ENCODE measurements around the gene VPS51.

- TF ChIP-seq CTCF (IDR thresholded peaks at IDR 0.05; ENCODE audit: poor library complexity, severe bottlenecking), result no peak
- TF ChIP-seq POLR2AphosphoS5 (IDR thresholded peaks at IDR 0.05), result no peak
- TF ChIP-seq, protein P1, sequence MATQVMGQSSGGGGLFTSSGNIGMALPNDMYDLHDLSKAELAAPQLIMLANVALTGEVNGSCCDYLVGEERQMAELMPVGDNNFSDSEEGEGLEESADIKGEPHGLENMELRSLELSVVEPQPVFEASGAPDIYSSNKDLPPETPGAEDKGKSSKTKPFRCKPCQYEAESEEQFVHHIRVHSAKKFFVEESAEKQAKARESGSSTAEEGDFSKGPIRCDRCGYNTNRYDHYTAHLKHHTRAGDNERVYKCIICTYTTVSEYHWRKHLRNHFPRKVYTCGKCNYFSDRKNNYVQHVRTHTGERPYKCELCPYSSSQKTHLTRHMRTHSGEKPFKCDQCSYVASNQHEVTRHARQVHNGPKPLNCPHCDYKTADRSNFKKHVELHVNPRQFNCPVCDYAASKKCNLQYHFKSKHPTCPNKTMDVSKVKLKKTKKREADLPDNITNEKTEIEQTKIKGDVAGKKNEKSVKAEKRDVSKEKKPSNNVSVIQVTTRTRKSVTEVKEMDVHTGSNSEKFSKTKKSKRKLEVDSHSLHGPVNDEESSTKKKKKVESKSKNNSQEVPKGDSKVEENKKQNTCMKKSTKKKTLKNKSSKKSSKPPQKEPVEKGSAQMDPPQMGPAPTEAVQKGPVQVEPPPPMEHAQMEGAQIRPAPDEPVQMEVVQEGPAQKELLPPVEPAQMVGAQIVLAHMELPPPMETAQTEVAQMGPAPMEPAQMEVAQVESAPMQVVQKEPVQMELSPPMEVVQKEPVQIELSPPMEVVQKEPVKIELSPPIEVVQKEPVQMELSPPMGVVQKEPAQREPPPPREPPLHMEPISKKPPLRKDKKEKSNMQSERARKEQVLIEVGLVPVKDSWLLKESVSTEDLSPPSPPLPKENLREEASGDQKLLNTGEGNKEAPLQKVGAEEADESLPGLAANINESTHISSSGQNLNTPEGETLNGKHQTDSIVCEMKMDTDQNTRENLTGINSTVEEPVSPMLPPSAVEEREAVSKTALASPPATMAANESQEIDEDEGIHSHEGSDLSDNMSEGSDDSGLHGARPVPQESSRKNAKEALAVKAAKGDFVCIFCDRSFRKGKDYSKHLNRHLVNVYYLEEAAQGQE (IDR thresholded peaks at IDR 0.05; ENCODE audit: borderline replicate concordance), result no peak
- TF ChIP-seq EP300 (conservative IDR thresholded peaks at IDR 0.05; ENCODE audit: poor library complexity, severe bottlenecking), result no peak
- no peak for TF ChIP-seq RAD21 (conservative IDR thresholded peaks at IDR 0.05)
- no peak for TF ChIP-seq EZH2 (IDR thresholded peaks at IDR 0.05; ENCODE audit: borderline replicate concordance, insufficient read depth, low read length, poor library complexity, severe bottlenecking)
- TF ChIP-seq SMC3 (conservative IDR thresholded peaks at IDR 0.05; ENCODE audit: poor library complexity), result no peak
- no peak for TF ChIP-seq TAF1 (IDR thresholded peaks at IDR 0.05; ENCODE audit: low read depth)
These were observed 29.4 kb downstream of the VPS51 start for GRCh38 chr11:65125197-65126056.

All from neural cell (in vitro differentiated cells).